ENCODE measurements around the gene LPAR3. TPM values are rescaled to one million over a fixed set of nuclear protein-coding genes. Genes with fewer than 3 reads are reported as not detected.

The LPAR3 gene
- total and polyA plus RNA-seq, 2 experiments from 2014 or later, result 10.4 to 36.9 TPM

- Histone ChIP-seq H3F3A (replicated peaks; ENCODE audit: low read depth) (no peaks in the 10 kb centered on the region), H3K4me3 (no peak overlapping the region), H3K4me1 (ENCODE audit: insufficient read depth) (no peaks in the 10 kb centered on the region), H3K36me3 (ENCODE audit: insufficient read depth) (no peaks in the 10 kb centered on the region), H3K27me3 (ENCODE audit: insufficient read depth) (no peaks in the 10 kb centered on the region), H3K4me2 (no peak overlapping the region), H3K79me2 (replicated peaks; ENCODE audit: insufficient read depth) (no peaks in the 10 kb centered on the region; the same call in 1 of the 2 replicates), H3K9me2 (ENCODE audit: insufficient read depth) (0 out of 2 replicates have a peak, but pooled peaks cover 6% of the 10 kb centered on the region), H3K27ac (ENCODE audit: low read depth) (no peak overlapping the region), H4K20me1 (replicated peaks; ENCODE audit: insufficient read depth) (no peaks in the 10 kb centered on the region; the same call in 1 of the 2 replicates), H2AFZ (no peak overlapping the region)
- H3K27me3 Mint-ChIP-seq (ENCODE audit: insufficient read depth, low read depth, poor library complexity), result peaks cover 3% of the 10 kb centered on the region
- no peak overlapping the region for H3K4me3 Mint-ChIP-seq
- no peaks in the 10 kb centered on the region for H3K9me3 Mint-ChIP-seq
- no peaks in the 10 kb centered on the region; the same call in 2 of the 3 replicates for H3K36me3 Mint-ChIP-seq (ENCODE audit: low read depth)
- no peak for ATAC-seq
- H3K4me1 Mint-ChIP-seq, result peaks cover 6% of the 10 kb centered on the region; the same call in 2 of the 3 replicates
- TF ChIP-seq POLR2AphosphoS5 (IDR thresholded peaks at IDR 0.05; ENCODE audit: low read depth), result no peak
- TF ChIP-seq, protein P1, sequence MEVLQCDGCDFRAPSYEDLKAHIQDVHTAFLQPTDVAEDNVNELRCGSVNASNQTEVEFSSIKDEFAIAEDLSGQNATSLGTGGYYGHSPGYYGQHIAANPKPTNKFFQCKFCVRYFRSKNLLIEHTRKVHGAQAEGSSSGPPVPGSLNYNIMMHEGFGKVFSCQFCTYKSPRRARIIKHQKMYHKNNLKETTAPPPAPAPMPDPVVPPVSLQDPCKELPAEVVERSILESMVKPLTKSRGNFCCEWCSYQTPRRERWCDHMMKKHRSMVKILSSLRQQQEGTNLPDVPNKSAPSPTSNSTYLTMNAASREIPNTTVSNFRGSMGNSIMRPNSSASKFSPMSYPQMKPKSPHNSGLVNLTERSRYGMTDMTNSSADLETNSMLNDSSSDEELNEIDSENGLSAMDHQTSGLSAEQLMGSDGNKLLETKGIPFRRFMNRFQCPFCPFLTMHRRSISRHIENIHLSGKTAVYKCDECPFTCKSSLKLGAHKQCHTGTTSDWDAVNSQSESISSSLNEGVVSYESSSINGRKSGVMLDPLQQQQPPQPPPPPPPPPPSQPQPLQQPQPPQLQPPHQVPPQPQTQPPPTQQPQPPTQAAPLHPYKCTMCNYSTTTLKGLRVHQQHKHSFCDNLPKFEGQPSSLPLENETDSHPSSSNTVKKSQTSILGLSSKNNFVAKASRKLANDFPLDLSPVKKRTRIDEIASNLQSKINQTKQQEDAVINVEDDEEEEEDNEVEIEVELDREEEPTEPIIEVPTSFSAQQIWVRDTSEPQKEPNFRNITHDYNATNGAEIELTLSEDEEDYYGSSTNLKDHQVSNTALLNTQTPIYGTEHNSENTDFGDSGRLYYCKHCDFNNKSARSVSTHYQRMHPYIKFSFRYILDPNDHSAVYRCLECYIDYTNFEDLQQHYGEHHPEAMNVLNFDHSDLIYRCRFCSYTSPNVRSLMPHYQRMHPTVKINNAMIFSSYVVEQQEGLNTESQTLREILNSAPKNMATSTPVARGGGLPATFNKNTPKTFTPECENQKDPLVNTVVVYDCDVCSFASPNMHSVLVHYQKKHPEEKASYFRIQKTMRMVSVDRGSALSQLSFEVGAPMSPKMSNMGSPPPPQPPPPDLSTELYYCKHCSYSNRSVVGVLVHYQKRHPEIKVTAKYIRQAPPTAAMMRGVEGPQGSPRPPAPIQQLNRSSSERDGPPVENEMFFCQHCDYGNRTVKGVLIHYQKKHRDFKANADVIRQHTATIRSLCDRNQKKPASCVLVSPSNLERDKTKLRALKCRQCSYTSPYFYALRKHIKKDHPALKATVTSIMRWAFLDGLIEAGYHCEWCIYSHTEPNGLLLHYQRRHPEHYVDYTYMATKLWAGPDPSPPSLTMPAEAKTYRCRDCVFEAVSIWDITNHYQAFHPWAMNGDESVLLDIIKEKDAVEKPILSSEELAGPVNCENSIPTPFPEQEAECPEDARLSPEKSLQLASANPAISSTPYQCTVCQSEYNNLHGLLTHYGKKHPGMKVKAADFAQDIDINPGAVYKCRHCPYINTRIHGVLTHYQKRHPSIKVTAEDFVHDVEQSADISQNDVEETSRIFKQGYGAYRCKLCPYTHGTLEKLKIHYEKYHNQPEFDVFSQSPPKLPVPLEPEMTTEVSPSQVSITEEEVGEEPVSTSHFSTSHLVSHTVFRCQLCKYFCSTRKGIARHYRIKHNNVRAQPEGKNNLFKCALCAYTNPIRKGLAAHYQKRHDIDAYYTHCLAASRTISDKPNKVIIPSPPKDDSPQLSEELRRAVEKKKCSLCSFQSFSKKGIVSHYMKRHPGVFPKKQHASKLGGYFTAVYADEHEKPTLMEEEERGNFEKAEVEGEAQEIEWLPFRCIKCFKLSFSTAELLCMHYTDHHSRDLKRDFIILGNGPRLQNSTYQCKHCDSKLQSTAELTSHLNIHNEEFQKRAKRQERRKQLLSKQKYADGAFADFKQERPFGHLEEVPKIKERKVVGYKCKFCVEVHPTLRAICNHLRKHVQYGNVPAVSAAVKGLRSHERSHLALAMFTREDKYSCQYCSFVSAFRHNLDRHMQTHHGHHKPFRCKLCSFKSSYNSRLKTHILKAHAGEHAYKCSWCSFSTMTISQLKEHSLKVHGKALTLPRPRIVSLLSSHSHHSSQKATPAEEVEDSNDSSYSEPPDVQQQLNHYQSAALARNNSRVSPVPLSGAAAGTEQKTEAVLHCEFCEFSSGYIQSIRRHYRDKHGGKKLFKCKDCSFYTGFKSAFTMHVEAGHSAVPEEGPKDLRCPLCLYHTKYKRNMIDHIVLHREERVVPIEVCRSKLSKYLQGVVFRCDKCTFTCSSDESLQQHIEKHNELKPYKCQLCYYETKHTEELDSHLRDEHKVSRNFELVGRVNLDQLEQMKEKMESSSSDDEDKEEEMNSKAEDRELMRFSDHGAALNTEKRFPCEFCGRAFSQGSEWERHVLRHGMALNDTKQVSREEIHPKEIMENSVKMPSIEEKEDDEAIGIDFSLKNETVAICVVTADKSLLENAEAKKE (CRISPR knock-in tag; IDR thresholded peaks at IDR 0.05), result no peak
- TF ChIP-seq, protein P2, sequence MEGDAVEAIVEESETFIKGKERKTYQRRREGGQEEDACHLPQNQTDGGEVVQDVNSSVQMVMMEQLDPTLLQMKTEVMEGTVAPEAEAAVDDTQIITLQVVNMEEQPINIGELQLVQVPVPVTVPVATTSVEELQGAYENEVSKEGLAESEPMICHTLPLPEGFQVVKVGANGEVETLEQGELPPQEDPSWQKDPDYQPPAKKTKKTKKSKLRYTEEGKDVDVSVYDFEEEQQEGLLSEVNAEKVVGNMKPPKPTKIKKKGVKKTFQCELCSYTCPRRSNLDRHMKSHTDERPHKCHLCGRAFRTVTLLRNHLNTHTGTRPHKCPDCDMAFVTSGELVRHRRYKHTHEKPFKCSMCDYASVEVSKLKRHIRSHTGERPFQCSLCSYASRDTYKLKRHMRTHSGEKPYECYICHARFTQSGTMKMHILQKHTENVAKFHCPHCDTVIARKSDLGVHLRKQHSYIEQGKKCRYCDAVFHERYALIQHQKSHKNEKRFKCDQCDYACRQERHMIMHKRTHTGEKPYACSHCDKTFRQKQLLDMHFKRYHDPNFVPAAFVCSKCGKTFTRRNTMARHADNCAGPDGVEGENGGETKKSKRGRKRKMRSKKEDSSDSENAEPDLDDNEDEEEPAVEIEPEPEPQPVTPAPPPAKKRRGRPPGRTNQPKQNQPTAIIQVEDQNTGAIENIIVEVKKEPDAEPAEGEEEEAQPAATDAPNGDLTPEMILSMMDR (conservative IDR thresholded peaks at IDR 0.05; ENCODE audit: low read depth in 2 of 2), result no peak
- TF ChIP-seq EZH2phosphoT487 (IDR thresholded peaks at IDR 0.05; ENCODE audit: unreplicated experiment), result no peak
- no peak for TF ChIP-seq CREB1 (CRISPR knock-in tag; IDR thresholded peaks at IDR 0.05; ENCODE audit: low read depth)
- no peak for TF ChIP-seq NANOG (IDR thresholded peaks at IDR 0.05; ENCODE audit: borderline replicate concordance)
- TF ChIP-seq, protein P3, sequence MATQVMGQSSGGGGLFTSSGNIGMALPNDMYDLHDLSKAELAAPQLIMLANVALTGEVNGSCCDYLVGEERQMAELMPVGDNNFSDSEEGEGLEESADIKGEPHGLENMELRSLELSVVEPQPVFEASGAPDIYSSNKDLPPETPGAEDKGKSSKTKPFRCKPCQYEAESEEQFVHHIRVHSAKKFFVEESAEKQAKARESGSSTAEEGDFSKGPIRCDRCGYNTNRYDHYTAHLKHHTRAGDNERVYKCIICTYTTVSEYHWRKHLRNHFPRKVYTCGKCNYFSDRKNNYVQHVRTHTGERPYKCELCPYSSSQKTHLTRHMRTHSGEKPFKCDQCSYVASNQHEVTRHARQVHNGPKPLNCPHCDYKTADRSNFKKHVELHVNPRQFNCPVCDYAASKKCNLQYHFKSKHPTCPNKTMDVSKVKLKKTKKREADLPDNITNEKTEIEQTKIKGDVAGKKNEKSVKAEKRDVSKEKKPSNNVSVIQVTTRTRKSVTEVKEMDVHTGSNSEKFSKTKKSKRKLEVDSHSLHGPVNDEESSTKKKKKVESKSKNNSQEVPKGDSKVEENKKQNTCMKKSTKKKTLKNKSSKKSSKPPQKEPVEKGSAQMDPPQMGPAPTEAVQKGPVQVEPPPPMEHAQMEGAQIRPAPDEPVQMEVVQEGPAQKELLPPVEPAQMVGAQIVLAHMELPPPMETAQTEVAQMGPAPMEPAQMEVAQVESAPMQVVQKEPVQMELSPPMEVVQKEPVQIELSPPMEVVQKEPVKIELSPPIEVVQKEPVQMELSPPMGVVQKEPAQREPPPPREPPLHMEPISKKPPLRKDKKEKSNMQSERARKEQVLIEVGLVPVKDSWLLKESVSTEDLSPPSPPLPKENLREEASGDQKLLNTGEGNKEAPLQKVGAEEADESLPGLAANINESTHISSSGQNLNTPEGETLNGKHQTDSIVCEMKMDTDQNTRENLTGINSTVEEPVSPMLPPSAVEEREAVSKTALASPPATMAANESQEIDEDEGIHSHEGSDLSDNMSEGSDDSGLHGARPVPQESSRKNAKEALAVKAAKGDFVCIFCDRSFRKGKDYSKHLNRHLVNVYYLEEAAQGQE (IDR thresholded peaks at IDR 0.05; ENCODE audit: unreplicated experiment), result no peak
- no peak for TF ChIP-seq STAT1 (IDR thresholded peaks at IDR 0.05; ENCODE audit: unreplicated experiment)
- TF ChIP-seq ZNF331 (CRISPR knock-in tag; IDR thresholded peaks at IDR 0.05; ENCODE audit: low read depth), result no peak
- TF ChIP-seq ETS1 (IDR thresholded peaks at IDR 0.05), result no peak
- no peak for TF ChIP-seq EZH2 (IDR thresholded peaks at IDR 0.05; ENCODE audit: low read depth, unreplicated experiment)
- no peak for TF ChIP-seq JUNB (IDR thresholded peaks at IDR 0.05; ENCODE audit: unreplicated experiment)
- TF ChIP-seq ZNF114 (CRISPR knock-in tag; IDR thresholded peaks at IDR 0.05), result no peak
- no peak for DNase-seq (ENCODE audit: low spot score)
- no peak overlapping the region for H3K27ac Mint-ChIP-seq
These were observed 62.9 kb downstream of the LPAR3 start for GRCh38 chr1:84830136-84830535.

Measured in GM23338 (cell line).